SH-SY5Y (cell line): ENCODE data around the gene PCED1B.

Experiments used
- GATA2 ChIP-seq: IDR thresholded peaks from 2 replicates; pipeline ENCODE4 v1.6.1; 2011; ENCODE audit warnings: mild to moderate bottlenecking, low read depth, low read length
- GATA3 ChIP-seq: IDR thresholded peaks from 2 replicates; pipeline ENCODE4 v1.6.1; 2011; ENCODE audit warnings: low read depth, mild to moderate bottlenecking, low read length, moderate library complexity

The PCED1B gene

GRCh38 chr12:47156167-47156736, 76.8 kb downstream of the PCED1B start:
- no peak for TF ChIP-seq GATA2
- TF ChIP-seq GATA3, result no peak

- no peak for TF ChIP-seq GATA3
- TF ChIP-seq GATA2, result no peak
Observed at GRCh38 chr12:47158792-47159191, 79.4 kb downstream of the PCED1B start.

- TF ChIP-seq GATA2 (no peak), GATA3 (no peak)
Observed at GRCh38 chr12:47159348-47159747, 79.9 kb downstream of the PCED1B start.

DNA sequence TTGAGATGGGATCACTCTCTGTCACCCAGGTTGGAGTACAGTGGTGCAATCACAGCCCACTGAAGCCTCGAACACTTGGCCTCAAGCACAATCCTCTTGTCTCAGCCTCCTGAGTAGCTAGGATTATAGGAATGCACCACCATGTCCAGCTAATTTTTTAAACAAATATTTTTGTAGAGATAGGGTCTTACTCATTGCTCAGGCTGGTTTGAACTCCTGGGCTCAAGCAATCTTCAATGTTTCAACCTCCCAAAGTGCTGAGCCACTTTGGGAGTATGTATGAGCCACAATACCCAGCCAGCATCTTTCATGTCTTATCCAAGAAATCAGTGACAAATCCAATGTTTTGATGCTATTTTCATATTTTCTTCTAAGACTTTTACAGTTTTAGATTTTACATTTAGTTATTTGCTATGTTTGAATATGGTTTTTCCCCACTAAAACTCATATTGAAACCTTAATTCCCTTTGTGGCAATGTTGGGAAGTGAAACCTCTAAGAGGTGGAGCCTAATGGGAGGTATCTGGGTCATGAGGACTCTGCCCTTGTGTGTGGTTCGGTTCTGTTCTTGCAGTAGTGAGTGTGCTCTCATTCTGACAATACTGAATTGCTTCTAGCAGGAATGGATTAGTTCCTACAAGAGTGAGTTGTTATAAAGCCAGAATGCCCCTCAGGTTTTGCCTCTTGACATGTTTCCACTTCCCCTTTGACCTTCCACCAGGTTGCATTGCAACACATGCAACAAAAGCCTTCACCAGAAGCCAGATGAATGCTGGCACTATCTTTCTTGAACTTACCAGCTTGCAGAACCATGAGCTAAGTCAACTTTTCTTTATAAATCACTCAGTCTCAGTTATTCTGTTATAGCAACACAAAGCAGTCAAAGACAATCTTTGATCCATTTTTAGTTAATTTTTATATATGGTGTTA, 81.2 kb downstream of the PCED1B start:
- no peak for TF ChIP-seq GATA2
- TF ChIP-seq GATA3, result no peak

DNA sequence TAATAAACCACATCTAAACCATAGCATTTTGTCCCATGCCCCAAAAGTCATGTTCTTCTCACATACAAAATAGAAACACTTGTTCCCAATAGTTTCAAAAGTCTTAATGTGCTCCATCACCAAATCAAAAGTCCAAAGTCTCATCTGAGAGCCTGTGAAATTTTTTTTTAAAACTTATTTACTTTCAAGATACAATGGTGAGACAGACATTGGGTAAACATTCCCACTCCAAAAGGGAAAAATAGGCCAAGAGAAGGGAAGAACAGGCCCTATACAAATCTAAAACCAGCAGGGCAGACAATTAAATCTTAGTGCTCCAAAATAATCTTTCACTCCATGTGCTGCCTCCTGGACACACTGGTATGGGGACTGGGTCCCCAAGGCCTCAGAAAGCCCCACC, 84.7 kb downstream of the PCED1B start:
- TF ChIP-seq GATA3 (no peak), GATA2 (no peak)

DNA sequence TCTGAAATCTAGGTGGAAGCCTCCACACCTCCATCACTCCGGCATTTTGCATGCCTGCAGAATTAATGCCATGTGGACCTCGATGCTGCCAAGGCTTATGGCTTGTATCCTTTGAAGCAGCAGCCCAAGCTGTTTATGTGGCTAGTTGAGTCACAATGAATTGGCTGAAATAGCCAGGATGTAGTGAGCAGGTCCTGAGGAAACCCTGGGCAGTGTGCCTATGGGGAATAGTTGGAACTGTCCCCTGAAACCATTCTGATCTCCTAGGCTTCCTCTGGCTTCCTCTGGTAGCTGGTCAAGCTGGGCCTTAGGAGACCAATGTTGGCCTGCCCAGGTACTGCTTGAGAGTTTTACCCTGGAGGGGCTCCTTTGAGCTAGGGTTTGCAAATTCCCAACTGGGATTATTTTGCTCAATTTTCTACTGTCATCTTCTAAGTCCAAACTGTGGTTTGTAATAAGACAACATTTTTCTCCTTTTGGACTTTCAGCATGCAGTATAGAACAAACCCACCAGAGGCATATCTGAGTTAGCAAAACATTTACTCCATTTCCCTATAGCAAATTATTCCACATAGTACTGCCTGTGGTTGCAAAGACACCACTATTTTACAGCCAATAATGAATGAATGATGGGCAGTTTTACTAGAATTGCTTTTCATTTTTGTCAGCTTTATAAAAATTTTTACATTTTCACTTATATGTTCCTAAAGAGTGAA, 85.5 kb downstream of the PCED1B start:
- no peak for TF ChIP-seq GATA3
- TF ChIP-seq GATA2, result no peak

- TF ChIP-seq GATA3 (no peak), GATA2 (no peak)
Observed at GRCh38 chr12:47165934-47166333, 86.5 kb downstream of the PCED1B start.

DNA sequence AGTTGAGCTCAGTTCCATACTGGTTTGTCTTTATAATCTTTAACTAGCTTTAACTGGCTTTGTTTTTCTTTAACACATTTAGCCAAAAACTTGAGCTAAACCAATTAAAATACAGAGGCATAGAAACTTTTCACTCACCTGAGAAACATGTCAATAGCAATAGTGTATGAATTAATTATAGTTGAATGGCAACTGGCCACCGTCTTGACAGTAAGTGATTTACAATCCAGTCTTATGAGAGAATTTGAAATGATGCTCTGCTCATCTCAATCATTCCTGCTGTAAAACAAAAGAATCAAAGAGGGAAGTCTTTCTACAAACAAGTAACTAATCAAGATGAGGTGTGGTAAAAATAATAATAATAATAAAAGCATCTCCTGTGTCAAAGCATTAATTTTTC, 86.9 kb downstream of the PCED1B start:
- no peak for TF ChIP-seq GATA2

- no peak for TF ChIP-seq GATA3
- no peak for TF ChIP-seq GATA2
Observed at GRCh38 chr12:47178014-47178413, 98.6 kb downstream of the PCED1B start.

DNA sequence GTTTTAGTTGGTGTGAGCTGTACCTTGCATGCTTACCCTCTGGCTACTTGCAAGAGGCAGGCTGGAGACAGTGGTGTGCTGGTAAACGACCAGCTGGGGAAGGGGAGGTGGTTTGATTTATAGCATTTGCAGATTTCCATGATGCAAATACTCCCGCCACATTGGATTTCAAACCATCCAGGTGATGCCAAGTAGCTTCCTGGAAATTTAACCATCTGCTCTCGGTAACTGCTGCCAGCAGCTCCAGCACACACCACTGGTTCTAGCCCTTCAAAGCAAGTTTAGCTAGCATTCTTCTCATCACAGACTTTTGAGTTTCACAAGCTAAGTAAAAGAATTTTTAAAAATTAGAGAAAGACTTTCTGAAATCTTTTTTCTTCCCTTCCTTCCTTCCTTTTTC, 104.8 kb downstream of the PCED1B start:
- TF ChIP-seq GATA2 (no peak), GATA3 (no peak)

GRCh38 chr12:47184813-47185212, 105.4 kb downstream of the PCED1B start:
- TF ChIP-seq GATA2 (no peak), GATA3 (no peak)

DNA sequence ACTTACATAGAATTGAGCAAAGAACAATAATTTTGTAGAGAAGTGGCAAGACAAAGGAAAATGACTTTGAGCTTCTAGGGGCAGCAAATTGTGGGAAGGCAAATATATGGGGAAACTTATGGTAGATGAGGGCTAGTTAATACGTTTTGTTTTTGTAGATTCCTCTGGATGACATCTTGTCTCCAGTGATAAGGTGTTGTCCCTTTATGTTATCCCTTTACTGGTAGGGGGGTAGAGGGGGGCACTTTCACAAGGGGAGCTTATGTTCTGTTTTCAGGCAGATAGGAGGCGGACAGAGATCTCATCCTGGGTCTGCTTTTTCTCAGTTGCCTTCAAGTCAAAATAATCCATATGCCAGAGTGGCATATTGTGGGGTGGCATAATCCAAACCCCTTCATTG, 106.8 kb downstream of the PCED1B start:
- TF ChIP-seq GATA3 (no peak), GATA2 (no peak)

DNA sequence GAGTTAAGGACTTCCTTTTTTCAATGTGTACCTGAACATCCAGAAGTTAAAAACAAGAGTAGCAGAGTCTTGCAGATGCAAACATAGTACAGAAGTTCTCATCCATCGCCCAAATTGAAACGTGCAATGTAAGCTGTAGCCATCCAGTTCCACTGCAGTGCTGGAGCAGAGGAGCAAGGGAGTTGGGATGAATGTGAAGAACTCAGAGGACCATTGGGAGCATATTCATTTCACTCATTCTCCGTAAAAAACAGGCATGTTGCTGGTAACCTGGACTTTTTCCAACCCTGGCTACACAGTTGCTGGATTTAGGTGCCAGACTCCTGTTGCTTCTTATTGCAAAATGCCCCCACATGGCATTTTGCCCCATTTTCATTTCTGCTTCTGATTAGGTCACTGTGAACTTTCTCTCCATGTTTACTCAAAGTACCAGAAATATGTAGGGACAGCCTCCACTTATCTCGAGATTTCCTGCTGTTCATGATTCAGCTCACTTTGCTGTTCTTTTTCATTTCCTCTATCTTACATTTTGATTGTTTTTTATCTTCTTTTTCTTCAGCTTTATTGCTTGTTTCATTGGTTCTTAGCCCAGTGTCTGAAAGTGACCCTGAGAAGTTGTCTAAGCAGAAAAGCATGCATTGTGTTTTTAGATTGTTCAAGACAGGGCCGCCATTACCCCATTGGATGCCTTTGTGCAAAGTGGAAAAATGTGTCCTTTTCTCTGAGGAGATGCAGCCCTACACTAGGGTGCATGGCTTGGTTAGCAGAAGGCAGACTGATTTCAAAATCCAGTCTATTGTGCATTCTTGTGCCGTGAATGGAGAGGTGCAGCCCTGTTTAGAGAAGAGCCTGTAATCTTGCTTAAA, 109.4 kb downstream of the PCED1B start:
- TF ChIP-seq GATA2 (no peak), GATA3 (no peak)

DNA sequence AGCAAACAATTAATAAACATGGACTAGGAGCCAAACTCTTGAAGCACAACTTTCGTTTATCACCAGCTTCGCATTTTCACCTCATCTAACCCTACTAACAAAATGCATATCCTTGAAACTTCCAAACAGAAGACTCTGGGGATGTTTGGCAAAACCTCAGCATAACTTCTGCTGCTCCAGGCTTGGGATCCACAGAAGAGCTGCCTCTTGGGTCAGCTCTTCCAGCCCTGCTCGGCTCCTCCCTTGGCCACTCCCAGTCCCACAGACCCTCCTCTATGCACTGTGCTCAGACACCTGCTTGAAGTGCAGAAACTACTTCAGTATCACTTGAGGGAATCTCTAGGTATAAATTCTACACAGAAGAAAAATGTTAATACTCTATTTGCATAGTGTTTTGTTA, 110.3 kb downstream of the PCED1B start:
- TF ChIP-seq GATA2 (no peak), GATA3 (no peak)

- TF ChIP-seq GATA3, result no peak
- no peak for TF ChIP-seq GATA2
Observed at GRCh38 chr12:47190271-47190750, 110.9 kb downstream of the PCED1B start.
